Left renal pelvis (tissue), 4 donors: ENCODE data around the gene PHYH. TPM values are rescaled to one million over a fixed set of nuclear protein-coding genes. Genes with fewer than 3 reads are reported as not detected.
"Not testable (repeated sequence)": the region's sequence is repeated elsewhere in the genome, so short reads cannot be mapped to it uniquely, and the experiment has no call there.

Experiments
- DNase-seq, 4 donors: peaks; one replicate each; pipeline ENCODE4 v3.0.0-alpha.2; 2013; ENCODE audit warnings: low read depth in 4 of 4, low spot score in 3 of 4
- polyA plus RNA-seq, 4 donors: library from polyadenylated mRNA; unstranded; fragments of 120-200 nt; gene quantifications; one replicate each; pipeline ENCODE4 v1.2.1, GENCODE V29; 2013; ENCODE audit not compliant: insufficient read length in 4 of 4

The PHYH gene
- 10 to 100 TPM; 24.4 to 48.6 (median 30.1) TPM for polyA plus RNA-seq

DNA sequence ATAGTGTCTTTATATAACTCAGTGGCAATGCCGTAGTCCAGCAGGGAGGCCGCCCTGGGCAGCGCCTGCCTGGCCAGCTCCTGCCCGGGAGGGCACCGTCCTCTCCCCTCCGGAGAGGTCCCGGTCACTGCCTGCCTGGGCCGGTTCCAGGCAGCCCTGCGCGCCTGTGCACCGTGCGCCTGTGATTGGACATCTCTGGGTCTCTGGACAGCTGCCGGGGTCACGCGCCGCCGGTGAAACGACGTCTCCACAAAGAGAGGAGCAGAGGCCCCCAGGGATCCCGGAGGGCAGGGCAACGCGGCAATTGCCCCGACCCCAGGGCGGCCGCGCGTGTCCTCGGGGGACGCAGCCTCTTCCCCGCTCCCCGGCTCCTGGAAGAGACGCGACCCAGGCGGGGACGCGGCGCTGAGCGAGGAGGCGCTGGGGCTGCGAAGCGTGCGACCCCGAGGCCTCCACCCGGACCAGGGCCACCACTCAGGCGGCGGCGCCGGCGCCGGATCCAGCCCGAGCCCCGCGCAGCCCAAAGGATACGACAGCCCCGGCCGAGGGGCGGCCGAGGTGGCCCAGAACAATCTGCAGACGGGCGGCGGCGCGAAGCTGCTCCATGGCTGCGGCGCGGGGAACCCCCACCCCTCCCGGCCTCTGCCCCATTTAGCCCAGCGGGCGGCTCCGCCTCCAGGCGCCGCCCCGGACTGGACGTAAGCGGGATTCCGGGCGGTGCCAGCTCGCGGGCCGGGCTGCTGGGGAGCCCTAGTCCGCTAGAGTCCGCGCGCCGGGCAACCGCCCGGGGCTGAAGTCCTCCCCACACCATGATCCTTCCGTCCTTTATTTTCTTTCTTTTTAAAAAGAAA is at the start of gene PHYH:
PHYH (minus strand) TSS at position 628 of the 851 bp plus-strand sequence; CDS start at position 606, 22 bp downstream.
- peak; percentile 64 to 73 (median 69) for DNase-seq

GRCh38 chr10:13348216-13349017 is 48.6 kb upstream of the PHYH start, which contains the start of gene SEPHS1:
Gene SEPHS1 (minus strand): TSS chr10:13348293. CDS start chr10:13344950, 3,343 bp downstream.
- peak; percentile 50 to 72 (median 62) for DNase-seq

DNA sequence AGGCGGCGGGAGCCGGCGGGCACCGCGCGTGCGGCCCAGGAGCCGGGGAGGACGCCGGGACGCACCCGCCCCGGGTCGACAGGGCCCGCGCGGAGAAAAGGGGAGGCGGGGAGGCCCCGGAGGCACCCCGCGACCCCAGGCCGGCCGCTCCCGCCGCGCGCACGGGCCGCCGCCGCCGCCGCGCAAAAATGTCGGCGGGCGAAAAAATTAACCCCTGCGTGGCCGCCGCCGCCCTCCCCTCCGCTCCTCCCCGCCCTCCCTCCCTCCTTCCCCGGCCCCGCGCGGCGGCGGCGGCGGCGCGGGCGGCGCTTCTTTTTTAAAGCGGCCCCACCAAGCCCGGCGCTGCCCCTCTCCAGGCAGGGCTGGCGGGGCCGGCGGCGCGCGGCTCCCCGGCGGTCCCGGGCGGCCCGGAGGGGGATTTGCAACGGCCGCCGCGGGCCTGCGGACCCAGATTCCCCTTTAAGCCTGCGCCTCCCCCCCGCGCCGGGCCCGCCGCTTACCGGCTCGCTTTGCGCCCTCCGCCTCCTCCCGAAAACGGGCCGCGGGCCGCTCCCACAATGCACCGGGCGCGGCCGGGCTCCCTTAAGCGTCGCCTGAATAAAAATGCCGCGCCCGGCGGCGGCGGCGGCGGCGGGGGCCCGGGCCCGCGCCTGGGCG is 47.8 kb upstream of the PHYH start:
- DNase-seq, result peak in 3 of 4 donors; percentile 53 to 69 (median 58)

GRCh38 chr10:13347043-13347499 is 47.2 kb upstream of the PHYH start:
- DNase-seq, result peak in 3 of 4 donors; percentile 10 to 21 (median 20)

GRCh38 chr10:13346283-13347042 is 46.6 kb upstream of the PHYH start:
- peak; percentile 21 to 37 (median 34) for DNase-seq

- DNase-seq, result no peak
Measured at GRCh38 chr10:13340626-13341376, 40.9 kb upstream of the PHYH start.

- no peak for DNase-seq
Measured at GRCh38 chr10:13340068-13340467, 40.2 kb upstream of the PHYH start.

DNA sequence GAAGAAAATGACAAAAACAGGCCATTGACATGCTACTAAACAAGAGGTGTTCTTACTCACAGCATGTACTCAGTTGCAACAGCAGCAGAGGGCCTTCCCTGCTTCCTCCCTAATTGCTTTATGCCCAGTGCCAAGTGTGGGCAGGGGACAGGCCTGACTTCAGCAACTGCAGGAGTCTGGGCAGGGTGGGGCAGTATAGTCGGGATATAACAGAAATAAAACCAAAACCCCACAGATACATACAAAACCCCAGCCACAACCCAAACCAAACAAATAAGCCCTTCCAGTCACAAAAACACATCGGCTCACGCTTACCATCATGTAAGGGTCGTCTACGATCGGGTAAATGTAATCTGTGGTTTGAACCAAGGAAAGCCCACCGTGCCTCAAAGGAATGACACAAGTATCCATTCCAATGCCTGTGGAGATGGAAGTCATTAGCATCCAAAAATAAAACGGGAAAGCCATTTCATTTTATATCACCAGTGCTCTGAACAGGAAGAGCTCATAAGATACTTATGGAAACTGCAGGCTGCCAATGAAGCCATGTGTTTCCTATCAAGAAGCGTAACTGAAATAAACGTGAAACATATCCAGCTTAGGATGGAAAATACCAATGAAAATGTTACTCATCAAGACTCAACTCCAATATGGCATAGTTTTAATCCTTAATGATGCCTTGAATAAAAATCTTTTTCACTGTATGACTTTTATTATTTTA is 38.7 kb upstream of the PHYH start:
- DNase-seq, result peak in 1 of 4 donors; percentile 12

- no peak for DNase-seq
Measured at GRCh38 chr10:13337827-13338196, 37.9 kb upstream of the PHYH start.

GRCh38 chr10:13337128-13337826 is 37.4 kb upstream of the PHYH start:
- no peak for DNase-seq

DNA sequence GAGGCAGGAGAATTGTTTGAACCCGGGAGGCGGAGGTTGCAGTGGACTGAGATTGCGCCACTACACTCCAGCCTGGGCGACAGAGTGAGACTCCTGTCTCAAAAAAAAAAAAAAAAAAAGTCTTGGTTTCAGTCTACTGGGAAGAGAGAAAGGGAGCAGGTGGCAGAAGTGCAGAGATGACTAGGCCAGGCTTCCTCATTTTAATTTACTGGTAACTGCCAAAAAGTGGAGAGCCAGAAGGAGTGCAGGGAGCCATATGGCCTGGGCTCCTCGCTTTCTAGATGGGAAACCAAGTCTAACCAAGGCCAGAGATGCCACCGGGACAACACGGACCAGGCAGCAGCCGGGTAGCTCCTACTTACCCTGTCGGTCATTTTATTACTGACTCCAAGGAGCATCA is 36.0 kb upstream of the PHYH start:
- DNase-seq, result no peak

DNA sequence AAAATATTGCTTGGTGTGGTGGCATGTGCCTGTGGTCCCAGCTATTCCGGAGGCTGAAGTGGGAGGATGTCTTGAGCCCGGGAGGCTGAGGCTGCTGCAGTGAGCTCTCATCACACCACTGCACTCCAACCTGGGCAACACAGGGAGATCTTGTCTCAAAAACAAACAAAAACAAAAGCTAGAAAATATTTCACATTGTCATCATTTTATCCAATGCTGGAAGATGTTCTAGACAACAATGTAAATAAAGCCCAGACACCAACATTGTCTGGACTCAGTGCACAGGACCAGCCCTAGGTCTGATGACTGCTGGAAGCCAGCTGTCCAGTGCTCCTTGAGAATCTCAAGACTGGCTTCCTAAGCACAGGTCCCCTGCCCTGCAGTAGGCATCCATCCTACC is 34.7 kb upstream of the PHYH start:
- DNase-seq, result no peak

- no peak for DNase-seq
Measured at GRCh38 chr10:13331646-13332045, 31.8 kb upstream of the PHYH start.

DNA sequence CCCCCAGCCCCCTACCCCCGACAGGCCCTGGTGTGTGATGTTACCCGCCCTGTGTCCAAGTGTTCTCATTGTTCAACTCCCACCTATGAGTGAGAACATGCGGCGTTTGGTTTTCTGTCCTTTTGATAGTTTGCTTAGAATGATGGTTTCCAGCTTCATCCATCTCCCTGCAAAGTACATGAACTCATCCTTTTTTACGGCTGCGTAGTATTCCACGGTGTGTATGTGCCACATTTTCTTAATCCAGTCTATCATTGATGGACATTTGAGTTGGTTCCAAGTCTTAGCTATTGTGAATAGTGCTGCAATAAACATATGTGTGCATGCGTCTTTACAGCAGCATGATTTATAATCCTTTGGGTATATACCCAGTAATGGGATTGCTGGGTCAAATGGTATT is 31.1 kb upstream of the PHYH start:
- DNase-seq, result not testable (repeated sequence)

DNA sequence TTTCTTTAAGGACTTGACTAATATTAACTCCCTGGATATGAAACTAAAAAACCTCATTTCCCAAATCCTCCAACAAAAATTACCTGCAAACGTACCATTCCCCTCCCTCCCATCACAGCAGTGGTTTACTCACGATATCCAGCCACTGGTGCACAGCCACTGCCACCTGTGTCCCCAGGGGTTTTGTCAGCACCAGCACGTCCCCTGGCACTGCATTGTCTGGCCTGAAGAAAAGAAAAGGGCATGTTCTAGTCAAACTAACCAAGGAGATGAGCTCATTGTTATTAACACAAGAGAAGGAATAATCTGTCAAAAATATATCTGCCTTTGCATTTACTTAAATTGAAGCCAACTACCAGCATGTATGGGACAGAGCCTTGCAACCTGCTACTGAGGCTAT is 29.7 kb upstream of the PHYH start:
- no peak for DNase-seq

GRCh38 chr10:13328613-13329012 is 28.7 kb upstream of the PHYH start:
- DNase-seq, result no peak

DNA sequence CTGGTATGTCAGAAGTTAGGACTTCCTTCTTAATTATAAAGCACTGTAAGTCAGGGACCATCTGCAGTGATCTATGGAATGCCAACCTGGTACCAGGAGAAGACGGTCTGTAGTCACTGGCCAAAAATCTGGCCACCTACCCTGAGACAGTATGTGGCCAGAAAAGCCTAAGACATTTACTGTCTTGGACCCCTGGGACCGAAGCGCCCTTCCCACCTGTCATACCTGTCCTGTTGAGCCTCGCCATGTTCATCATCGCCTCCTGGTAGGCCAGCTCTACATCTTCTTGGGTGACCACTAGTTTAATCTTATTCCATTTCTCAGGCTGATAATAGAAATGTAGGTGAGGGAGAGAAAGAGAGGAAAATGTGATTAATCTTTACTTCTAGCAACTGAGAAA is 28.3 kb upstream of the PHYH start:
- no peak for DNase-seq

- no peak for DNase-seq
Measured at GRCh38 chr10:13327534-13327933, 27.7 kb upstream of the PHYH start.
